HG03135 (cell line): ENCODE data around the gene SMCO2.

Experiments
- ATAC-seq: cut with Tn5 transposase; IDR thresholded peaks from one replicate; pipeline ENCODE4 v1.9.1; 2021; ENCODE audit warnings: mild to moderate bottlenecking, moderate library complexity; ENCODE audit not compliant: unreplicated experiment

The SMCO2 gene

GRCh38 chr12:27497446-27497845 lies 50.9 kb downstream of the SMCO2 start:
- ATAC-seq: no peak

DNA sequence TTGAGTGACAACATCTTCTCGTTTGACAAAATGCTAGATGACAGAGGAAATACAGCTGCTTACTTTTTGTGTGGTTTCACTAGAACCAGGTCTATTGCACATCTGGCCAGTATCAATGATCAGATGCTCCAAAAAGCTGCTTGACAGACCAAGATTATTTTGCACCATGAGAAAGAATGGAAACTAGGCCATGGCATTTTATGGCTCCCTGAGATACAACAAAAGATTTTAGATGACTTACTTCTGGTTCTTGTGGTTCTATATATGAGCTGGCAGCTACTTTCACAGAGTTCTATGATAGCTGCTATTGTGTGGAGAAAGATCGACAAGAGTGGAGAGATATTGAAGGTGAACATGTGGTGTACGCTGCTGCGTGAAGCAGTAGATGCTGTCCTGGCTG lies 51.6 kb downstream of the SMCO2 start:
- ATAC-seq: no peak

GRCh38 chr12:27498761-27499160 lies 52.2 kb downstream of the SMCO2 start:
- no peak for ATAC-seq

- no peak for ATAC-seq
Measured at GRCh38 chr12:27499377-27499776, 52.8 kb downstream of the SMCO2 start.

DNA sequence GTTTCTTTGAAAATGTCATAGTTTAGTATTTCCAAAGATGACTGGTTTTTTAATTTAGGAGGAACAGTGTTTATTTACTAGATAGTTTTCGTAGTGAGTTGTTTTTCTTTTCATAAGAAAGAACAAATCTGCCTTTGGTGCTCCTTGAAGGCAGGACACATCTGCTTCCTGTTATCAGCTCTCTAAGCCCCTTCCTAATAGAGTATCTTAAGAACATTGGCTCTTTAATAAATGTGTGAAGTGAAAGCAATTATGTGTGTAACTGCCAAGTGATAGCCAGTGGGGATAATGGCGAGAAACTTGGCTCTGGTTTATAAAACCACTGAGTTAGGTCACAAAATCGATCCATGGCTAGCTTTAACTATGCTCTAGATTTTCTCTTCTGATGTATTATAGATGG lies 54.0 kb downstream of the SMCO2 start:
- no peak for ATAC-seq

DNA sequence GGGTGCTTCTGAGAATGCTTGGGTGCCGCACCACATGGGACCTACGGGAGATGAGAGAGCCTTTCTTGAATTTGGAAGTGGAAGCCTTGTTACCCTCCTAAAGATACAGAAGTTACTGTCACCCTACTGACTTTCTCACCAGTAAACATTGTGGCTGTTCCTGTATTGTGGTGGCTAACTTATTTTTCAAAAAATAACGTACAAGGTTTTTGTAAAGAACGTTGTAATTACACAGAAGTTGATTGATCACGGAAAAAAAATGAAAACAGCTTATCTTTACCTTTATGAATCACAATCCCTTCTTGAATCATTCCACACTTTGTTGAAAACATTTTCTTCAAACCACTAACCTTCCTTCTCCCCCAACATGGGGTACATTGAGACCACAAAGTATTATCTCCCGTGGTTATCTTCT lies 55.5 kb downstream of the SMCO2 start:
- ATAC-seq: no peak

DNA sequence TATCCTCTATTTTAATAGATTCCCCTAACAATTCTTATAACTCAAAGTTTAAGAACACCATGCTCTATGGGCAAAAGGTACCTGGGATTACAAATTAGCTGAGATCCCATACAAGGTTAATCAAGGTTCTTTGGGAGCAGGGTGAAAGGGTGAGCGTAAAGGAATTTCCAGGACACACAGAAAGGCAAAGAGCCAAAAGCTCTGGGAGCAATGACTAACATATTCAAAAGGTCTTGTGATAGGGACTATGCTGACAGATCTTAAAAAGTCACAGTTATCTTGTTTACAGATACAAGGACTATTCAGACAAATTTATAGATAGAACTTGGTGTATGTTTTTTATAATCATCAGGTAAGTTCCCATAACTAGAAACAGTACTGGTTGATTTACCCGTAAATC lies 58.0 kb downstream of the SMCO2 start:
- no peak for ATAC-seq

DNA sequence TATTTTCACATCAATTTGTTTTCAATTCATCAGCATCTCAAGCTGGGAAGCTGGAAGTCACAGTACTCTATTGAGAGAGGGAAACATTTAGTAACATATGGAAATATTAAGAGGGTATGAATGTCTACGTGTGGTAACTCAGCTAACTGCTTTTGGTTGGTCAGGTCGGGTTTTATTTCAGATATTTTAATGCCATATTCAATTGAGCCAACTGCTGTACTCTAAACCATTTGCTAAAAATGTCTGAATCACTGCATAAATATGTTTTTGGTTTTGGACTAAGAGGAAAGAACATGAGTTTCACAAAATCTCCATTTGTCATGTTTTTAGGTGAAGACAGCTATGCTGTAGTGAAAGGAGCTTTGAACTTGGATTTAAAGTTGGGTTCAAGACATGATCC lies 58.6 kb downstream of the SMCO2 start:
- no peak for ATAC-seq

GRCh38 chr12:27505761-27506160 lies 59.2 kb downstream of the SMCO2 start:
- ATAC-seq: no peak

DNA sequence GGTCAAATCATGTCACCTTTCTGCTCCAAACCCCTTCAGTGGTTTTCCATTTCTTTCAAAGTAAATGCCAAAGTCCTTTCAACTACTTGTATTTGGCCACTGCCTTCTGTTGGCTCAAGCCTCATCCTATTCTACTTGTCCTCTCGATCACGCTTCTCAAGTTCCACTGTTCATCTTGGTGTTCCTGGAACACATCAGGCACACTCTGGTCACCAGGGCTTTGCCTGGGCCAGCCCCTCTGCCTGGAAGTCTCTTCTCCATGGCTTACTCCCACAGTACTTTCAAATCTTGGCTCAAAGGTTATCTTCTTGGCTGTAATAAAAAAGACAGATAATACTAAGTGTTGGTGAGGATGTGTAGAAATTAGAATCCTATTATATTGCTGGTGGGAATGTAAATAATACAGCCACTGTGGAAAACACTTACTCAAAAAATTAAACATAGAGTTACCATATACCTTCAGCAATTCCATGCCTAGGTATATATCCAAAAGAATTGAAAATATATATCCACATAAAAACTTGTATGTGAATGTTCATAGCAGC lies 60.2 kb downstream of the SMCO2 start:
- ATAC-seq: no peak

- ATAC-seq: no peak
Measured at GRCh38 chr12:27508736-27509431, 62.3 kb downstream of the SMCO2 start.

- no peak for ATAC-seq
Measured at GRCh38 chr12:27511031-27511722, 64.6 kb downstream of the SMCO2 start.

DNA sequence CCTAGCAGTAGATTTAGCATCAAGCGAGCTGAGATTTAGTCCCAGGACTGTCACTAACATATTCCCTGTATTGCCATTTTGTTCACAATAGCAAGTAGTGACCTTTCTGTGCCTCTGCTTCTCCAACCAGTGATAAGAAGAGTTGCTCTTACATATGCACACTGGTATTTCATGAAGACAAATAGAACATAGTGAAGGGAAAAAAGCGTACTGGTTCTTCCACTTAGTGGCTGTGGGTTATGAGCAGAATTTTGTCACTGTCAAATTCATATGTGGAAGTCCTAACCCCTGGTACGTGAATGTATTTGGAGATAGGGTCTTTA lies 65.1 kb downstream of the SMCO2 start:
- no peak for ATAC-seq

- no peak for ATAC-seq
Measured at GRCh38 chr12:27513155-27513824, 66.8 kb downstream of the SMCO2 start.

DNA sequence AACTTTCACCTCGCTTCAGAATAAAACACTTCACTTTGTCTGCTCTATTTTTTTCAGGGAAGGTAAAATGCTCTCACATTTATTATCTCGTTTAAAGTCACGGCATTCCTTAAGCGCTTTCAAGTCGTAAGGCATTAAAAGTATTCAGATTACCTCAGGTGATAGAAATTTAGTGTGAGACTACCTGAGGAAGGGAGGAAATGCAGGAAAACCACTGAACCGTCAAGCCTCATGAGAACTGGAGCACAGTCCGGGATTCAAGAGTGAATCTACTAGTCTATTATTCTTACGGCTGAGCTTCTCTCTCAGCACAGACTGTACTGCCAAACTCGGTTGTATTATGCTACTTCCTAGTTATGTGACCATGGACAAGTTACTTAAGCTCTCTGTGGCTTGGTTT lies 69.1 kb downstream of the SMCO2 start:
- ATAC-seq: no peak

GRCh38 chr12:27516625-27517024 lies 70.1 kb downstream of the SMCO2 start:
- ATAC-seq: no peak

DNA sequence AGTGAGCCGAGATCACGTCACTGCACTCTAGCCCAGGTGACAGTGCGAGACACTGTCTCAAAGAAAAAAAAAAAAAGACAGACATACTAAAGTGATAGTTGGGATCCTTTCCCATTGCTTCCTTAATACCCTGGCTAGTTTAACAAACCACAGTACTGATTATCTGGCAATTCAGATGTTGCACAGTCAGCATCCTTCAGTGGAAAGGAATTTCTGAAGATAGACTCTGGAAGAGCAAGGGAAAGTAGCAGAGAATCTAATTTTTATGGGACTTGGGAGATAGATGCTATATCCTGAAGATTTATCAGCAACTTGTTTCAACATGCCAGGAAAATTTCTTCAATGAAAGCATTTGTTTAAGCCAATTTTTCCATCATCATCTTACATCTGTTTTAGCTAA lies 71.0 kb downstream of the SMCO2 start:
- no peak for ATAC-seq

DNA sequence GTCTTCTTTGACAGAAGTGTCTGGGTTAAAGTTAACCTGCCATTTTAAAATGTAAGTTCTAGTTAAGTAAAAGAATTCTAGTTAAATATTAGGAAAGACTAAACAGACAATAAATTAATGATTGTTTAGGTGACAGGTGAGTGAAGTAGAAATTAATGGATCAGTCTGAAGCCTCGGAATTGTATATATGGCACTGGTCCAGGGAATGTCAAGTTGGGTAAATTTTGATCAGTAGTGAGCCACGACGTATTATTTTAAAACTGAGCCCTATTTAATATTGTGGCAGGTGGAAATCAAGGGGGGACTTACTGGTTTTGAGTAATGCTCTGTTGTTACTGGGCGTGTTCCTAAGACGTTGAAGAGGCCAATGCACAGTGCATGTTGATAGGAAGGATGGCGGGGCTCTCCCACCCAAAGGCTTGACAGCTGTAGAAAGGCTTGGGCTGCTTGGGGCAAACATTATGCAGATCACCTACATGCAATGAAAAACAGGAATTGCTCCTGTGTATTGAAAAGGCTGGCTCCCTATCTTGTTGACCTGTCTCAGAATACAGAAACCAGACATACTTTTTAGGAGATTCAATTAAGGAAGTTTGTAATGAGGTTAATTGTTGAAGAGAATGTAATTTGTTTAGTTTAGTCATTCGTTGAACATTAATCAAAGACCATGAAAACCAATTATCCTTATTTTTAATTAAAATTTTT lies 71.6 kb downstream of the SMCO2 start:
- ATAC-seq: no peak

DNA sequence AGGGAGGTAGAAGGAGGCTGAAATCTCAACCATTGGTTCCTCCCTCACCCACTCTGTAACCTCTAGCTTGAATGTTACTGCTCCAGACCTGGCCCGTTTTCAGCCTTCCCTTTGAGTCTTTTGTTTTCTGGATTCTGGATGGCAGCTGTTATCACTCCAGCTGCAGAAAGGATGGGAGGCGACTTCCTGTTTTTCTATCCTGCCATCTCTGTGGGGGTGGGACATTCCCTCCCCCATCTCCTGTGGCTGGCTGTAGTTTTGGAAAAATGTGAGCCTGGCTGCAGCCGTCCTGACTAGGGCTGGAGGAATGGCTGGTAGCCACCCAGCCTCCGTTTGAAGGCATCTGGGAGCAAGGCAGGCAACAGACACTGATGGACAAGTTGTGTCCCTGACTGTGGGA lies 74.5 kb downstream of the SMCO2 start:
- no peak for ATAC-seq

DNA sequence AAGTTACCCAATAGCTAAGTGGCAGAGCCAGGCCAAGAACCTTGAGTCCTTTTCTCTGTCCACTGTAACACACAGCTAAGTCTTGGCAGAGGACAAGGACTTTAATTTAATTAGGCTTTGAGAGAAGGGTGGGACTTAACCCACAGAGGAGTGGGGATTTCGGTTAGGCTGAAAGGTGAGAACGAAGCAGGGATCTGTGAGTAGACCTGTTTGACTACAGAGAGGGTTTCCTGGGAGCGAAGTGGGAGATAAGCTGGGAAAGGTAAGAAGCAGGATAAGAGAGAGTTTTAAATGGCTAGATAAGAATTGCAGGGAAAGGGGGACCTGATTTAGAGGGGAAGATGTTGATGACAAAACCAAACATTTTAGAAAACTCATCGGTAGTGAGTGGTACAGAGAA lies 75.4 kb downstream of the SMCO2 start:
- ATAC-seq: no peak

GRCh38 chr12:27523305-27523641 lies 76.7 kb downstream of the SMCO2 start:
- peak; percentile 12 for ATAC-seq
